Hepatocyte (in vitro differentiated cells): ENCODE results near the gene KIFC3.

Experiments
- CTCF ChIP-seq: fragments of 200-600 bp; sonication (generic); IDR thresholded peaks from 2 replicates; pipeline ENCODE4 v1.5.1; 2016; ENCODE audit warnings: antibody characterized with exemption, mild to moderate bottlenecking; ENCODE audit not compliant: poor library complexity
- EZH2 ChIP-seq: fragments of 200-600 bp; sonication (generic); IDR thresholded peaks from 2 replicates; pipeline ENCODE4 v1.6.1; 2016; ENCODE audit warnings: antibody characterized with exemption, mild to moderate bottlenecking, borderline replicate concordance
- EZH2phosphoT487 ChIP-seq: fragments of 200-600 bp; sonication (generic); IDR thresholded peaks from one replicate; pipeline ENCODE4 v1.6.1; 2018; ENCODE audit warnings: antibody characterized with exemption, mild to moderate bottlenecking, low read depth, moderate library complexity; ENCODE audit not compliant: unreplicated experiment, severe bottlenecking

DNA sequence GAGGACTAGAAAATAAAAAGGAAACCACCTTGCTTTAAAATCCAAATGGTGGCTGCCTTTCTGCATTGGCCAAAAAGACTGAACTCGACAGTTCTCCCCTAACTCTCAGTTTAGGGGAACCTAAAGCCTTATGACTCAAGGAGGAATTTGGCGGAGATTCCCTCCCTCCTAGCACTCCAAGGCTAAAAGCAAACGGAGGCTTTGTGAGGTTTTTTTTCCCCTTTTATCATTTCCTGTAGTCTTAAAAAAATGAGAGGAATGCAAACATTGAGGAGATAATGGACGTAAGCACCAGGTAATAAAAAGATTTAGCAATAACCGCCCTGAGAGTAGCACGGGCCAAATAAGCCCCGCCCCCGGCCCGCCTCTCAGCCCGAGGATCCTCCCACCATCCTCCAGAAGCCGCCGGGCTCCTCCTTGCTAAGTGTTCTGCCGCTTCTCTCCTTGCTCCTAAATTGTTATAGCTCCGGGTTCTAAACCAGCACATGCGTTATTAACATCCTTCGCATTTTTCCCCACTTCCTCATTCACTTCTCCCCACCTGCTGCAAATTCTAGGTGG lies 5.8 kb upstream of the KIFC3 start:
- TF ChIP-seq CTCF (no peak), EZH2phosphoT487 (no peak), EZH2 (no peak)
